Measurements from ENCODE around the gene VAMP8.

DNA sequence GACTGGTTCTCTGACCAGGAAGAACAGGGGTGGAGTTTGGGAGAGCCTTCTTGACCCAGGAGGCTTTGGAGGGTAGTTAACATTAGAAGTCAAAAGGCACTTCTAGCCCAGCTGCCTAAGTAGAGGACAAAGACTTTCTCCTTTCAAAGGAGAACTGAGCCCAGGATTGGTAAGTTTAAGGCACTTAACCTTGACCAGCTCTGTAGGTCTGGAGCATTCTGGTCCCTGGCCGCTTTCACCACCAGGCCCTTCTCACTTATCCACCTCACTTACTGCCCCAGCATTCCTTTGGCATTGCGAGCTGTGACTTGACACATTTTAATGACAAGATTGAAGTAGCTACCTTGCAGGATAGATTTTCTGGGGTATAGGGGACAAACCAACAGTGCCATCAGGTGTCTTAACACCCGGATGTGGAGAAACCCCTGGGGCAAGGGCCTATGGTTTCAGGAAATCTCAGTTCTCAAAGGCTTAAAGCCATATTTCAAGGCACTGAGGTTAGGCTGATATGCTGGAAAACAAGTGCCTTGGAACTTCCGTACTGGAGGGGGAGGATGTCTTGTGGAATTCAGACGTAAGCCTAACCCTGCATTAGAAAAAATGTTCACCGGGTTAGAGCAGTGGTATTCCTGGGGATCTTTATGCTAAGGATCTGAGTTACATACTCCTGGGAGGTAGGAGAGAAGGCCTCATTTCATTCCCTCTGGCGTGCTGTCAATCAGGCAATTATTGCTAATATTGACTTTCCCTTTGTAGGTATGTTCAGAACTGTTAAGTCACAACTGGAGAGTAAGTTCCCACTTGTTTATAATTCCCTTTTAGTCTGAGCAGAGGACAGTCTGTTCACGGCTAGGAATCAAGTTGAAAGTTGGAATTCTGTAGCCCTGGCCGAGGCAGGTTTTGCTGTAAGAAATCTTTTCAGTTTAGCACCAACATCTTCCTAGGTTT, 30.2 kb downstream of the VAMP8 start:
- no peak for TF ChIP-seq POLR2A (IDR thresholded peaks at IDR 0.05)
- no peak for TF ChIP-seq CTCF (IDR thresholded peaks at IDR 0.05)
